ENCODE data around the gene SMG9. TPM values are rescaled to one million over a fixed set of nuclear protein-coding genes. Genes with fewer than 3 reads are reported as not detected.

SMG9 gene
- polyA plus RNA-seq, 1 of the 3 experiments (the other 2 are of a cell fraction) = 24.3 TPM

DNA sequence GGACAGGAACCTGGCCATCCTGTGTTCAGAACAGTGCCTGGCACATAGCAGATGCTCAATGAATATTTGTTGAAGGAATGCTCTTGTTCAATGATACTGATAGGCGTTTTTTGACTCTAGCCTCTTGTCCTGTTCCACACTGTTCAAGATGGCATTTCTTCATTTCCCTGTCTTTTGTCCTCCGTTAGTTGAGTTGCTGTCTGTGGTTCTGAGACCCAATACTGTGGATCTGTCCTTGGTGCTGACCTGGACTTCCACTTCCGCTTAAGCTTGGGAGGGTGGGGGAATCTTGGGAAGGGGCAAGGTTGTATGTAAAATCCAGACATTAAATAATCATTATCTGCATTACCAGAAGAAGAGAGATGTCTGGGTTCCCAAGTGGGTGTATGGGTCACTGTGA, 34.3 kb upstream of the SMG9 start:
- H3K9ac ChIP-seq = no peak overlapping the region
- no peaks in the 10 kb centered on the region for H3K9me2 ChIP-seq
- peak; percentile 50; the same call in 1 of the 2 replicates for TF ChIP-seq SIN3A (IDR thresholded peaks at IDR 0.05; ENCODE audit: borderline replicate concordance, low read depth, low read length)
- TF ChIP-seq, protein P1, sequence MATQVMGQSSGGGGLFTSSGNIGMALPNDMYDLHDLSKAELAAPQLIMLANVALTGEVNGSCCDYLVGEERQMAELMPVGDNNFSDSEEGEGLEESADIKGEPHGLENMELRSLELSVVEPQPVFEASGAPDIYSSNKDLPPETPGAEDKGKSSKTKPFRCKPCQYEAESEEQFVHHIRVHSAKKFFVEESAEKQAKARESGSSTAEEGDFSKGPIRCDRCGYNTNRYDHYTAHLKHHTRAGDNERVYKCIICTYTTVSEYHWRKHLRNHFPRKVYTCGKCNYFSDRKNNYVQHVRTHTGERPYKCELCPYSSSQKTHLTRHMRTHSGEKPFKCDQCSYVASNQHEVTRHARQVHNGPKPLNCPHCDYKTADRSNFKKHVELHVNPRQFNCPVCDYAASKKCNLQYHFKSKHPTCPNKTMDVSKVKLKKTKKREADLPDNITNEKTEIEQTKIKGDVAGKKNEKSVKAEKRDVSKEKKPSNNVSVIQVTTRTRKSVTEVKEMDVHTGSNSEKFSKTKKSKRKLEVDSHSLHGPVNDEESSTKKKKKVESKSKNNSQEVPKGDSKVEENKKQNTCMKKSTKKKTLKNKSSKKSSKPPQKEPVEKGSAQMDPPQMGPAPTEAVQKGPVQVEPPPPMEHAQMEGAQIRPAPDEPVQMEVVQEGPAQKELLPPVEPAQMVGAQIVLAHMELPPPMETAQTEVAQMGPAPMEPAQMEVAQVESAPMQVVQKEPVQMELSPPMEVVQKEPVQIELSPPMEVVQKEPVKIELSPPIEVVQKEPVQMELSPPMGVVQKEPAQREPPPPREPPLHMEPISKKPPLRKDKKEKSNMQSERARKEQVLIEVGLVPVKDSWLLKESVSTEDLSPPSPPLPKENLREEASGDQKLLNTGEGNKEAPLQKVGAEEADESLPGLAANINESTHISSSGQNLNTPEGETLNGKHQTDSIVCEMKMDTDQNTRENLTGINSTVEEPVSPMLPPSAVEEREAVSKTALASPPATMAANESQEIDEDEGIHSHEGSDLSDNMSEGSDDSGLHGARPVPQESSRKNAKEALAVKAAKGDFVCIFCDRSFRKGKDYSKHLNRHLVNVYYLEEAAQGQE (IDR thresholded peaks at IDR 0.05; ENCODE audit: low read depth, low read length) = peak; percentile 100
- no peak for TF ChIP-seq FOXM1 (IDR thresholded peaks at IDR 0.05; ENCODE audit: low read depth)
- TF ChIP-seq POLR2AphosphoS5 (IDR thresholded peaks at IDR 0.05; ENCODE audit: low read depth, low read length) = no peak
- no peak for TF ChIP-seq TCF12 (IDR thresholded peaks at IDR 0.05)
- no peak for TF ChIP-seq EZH2phosphoT487 (IDR thresholded peaks at IDR 0.05; ENCODE audit: borderline replicate concordance, low read depth)
- H3K9me3 ChIP-seq = no peaks in the 10 kb centered on the region
- ChIA-PET POLR2A (no interaction called here), CTCF (interaction anchor here (0.9 to 5.2 kb wide), 3 partner anchors 23 to 44 kb away, joined by 3 to 79 read pairs (median 5); no protein-coding TSS in a partner anchor)
- no peaks in the 10 kb centered on the region for H3K79me2 ChIP-seq (ENCODE audit: insufficient read depth)
- H4K20me1 ChIP-seq (ENCODE audit: insufficient read depth) = no peaks in the 10 kb centered on the region
- DNase-seq = no peak
- H3K4me1 ChIP-seq (ENCODE audit: control insufficient read depth in 1 of 2, insufficient read depth in 2 of 2, low read depth in 1 of 2, low read length in 1 of 2) = peaks cover 3 to 9% of the 10 kb centered on the region in 2 experiments; a peak in 3 of 4 replicates
- H3K4me3 ChIP-seq (ENCODE audit: low read depth in 2 of 2, low read length in 1 of 2) = no peak overlapping the region
- 31% methylated on average over 3 of the region's 3 CpGs for WGBS (ENCODE audit: low lambda C conversion rate)
- H3K27ac ChIP-seq (ENCODE audit: low read depth in 2 of 2, low read length in 1 of 2) = no peak overlapping the region
- no peak overlapping the region for H2AFZ ChIP-seq (ENCODE audit: low read depth)
- H3K36me3 ChIP-seq (replicated peaks in 1 of 2; ENCODE audit: control insufficient read depth in 1 of 2, insufficient read depth in 2 of 2, low read length in 1 of 2) = no peaks in the 10 kb centered on the region
- peaks cover 16% of the 10 kb centered on the region; the same call in 1 of the 2 replicates for H3K27me3 ChIP-seq (ENCODE audit: insufficient read depth)
- no peak overlapping the region for H3K4me2 ChIP-seq
- H3F3A ChIP-seq (replicated peaks; ENCODE audit: insufficient read depth) = peaks cover 6% of the 10 kb centered on the region

DNA sequence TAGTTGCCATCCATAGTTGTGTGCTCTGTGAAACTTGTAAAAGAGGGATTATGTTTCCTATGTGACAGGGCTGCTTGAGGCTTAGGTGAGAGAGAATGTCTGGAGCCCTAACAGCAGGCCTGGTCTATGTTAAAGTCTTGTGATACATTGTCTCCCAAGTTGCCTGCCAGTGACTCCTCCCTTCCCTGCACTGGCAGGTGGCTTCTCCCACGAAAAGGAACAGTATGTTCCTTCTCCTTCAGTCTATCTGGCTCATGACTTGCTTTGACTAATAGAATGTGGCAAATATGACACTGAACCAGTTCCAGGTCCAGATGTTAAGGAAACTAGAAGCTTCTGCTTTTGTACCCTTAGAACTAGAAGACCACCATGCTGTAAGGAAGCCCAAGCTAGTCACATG, 31.9 kb upstream of the SMG9 start:
- Histone ChIP-seq H3K79me2 (ENCODE audit: insufficient read depth) (no peaks in the 10 kb centered on the region), H3K36me3 (replicated peaks in 1 of 2; ENCODE audit: control insufficient read depth in 1 of 2, insufficient read depth in 2 of 2, low read length in 1 of 2) (no peaks in the 10 kb centered on the region), H3K4me3 (ENCODE audit: low read depth in 2 of 2, low read length in 1 of 2) (no peak overlapping the region), H3K9ac (no peak overlapping the region), H3F3A (replicated peaks; ENCODE audit: insufficient read depth) (peaks cover 8% of the 10 kb centered on the region), H3K9me2 (no peaks in the 10 kb centered on the region), H3K27ac (ENCODE audit: low read depth in 2 of 2, low read length in 1 of 2) (no peak overlapping the region), H3K4me2 (no peak overlapping the region), H3K9me3 (no peaks in the 10 kb centered on the region), H4K20me1 (ENCODE audit: insufficient read depth) (no peaks in the 10 kb centered on the region), H3K4me1 (ENCODE audit: control insufficient read depth in 1 of 2, insufficient read depth in 2 of 2, low read depth in 1 of 2, low read length in 1 of 2) (peaks cover 3 to 12% of the 10 kb centered on the region in 2 experiments; a peak in 3 of 4 replicates), H2AFZ (ENCODE audit: low read depth) (no peak overlapping the region), H3K27me3 (ENCODE audit: insufficient read depth) (peaks cover 6% of the 10 kb centered on the region; the same call in 1 of the 2 replicates)
- TF ChIP-seq JUND (IDR thresholded peaks at IDR 0.05) = no peak
- no peak for TF ChIP-seq FOXJ3 (CRISPR knock-in tag; IDR thresholded peaks at IDR 0.05)
- TF ChIP-seq TCF12 (IDR thresholded peaks at IDR 0.05) = no peak
- TF ChIP-seq, protein P2, sequence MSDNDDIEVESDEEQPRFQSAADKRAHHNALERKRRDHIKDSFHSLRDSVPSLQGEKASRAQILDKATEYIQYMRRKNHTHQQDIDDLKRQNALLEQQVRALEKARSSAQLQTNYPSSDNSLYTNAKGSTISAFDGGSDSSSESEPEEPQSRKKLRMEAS (IDR thresholded peaks at IDR 0.05; ENCODE audit: low read depth) = no peak
- TF ChIP-seq FOXM1 (IDR thresholded peaks at IDR 0.05; ENCODE audit: low read depth) = no peak
- TF ChIP-seq, protein P3, sequence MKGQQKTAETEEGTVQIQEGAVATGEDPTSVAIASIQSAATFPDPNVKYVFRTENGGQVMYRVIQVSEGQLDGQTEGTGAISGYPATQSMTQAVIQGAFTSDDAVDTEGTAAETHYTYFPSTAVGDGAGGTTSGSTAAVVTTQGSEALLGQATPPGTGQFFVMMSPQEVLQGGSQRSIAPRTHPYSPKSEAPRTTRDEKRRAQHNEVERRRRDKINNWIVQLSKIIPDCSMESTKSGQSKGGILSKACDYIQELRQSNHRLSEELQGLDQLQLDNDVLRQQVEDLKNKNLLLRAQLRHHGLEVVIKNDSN (IDR thresholded peaks at IDR 0.05; ENCODE audit: borderline replicate concordance, low read depth) = no peak
- no peak for TF ChIP-seq NRF1 (IDR thresholded peaks at IDR 0.05; ENCODE audit: low read depth, low read length)
- TF ChIP-seq CHD2 (IDR thresholded peaks at IDR 0.05; ENCODE audit: low read length, partially characterized antibody) = no peak
- TF ChIP-seq MEF2A (IDR thresholded peaks at IDR 0.05; ENCODE audit: borderline replicate concordance, low read depth) = no peak
- TF ChIP-seq EZH2phosphoT487 (IDR thresholded peaks at IDR 0.05; ENCODE audit: borderline replicate concordance, low read depth) = no peak
- TF ChIP-seq, protein P4, sequence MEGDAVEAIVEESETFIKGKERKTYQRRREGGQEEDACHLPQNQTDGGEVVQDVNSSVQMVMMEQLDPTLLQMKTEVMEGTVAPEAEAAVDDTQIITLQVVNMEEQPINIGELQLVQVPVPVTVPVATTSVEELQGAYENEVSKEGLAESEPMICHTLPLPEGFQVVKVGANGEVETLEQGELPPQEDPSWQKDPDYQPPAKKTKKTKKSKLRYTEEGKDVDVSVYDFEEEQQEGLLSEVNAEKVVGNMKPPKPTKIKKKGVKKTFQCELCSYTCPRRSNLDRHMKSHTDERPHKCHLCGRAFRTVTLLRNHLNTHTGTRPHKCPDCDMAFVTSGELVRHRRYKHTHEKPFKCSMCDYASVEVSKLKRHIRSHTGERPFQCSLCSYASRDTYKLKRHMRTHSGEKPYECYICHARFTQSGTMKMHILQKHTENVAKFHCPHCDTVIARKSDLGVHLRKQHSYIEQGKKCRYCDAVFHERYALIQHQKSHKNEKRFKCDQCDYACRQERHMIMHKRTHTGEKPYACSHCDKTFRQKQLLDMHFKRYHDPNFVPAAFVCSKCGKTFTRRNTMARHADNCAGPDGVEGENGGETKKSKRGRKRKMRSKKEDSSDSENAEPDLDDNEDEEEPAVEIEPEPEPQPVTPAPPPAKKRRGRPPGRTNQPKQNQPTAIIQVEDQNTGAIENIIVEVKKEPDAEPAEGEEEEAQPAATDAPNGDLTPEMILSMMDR (IDR thresholded peaks at IDR 0.05) = no peak
- TF ChIP-seq RAD21 (IDR thresholded peaks at IDR 0.05; ENCODE audit: low read length) = no peak
- TF ChIP-seq RXRA (IDR thresholded peaks at IDR 0.05; ENCODE audit: borderline replicate concordance, low read depth) = no peak
- no peak for TF ChIP-seq POLR2AphosphoS5 (IDR thresholded peaks at IDR 0.05; ENCODE audit: low read depth, low read length)
- TF ChIP-seq RCOR1 (IDR thresholded peaks at IDR 0.05; ENCODE audit: low read length) = no peak
- ChIA-PET CTCF (interaction anchor here (1.1 to 5.2 kb wide), 7 partner anchors 10 to 42 kb away, joined by 3 to 79 read pairs (median 4); no protein-coding TSS in a partner anchor), POLR2A (no interaction called here)
- DNase-seq = no peak
- 0% methylated on average over 1 of the region's 1 CpG for WGBS (ENCODE audit: low lambda C conversion rate)

Data from SK-N-SH (cell line).